HepG2 (cell line): ENCODE data around the gene ZSWIM9. TPM values are rescaled to one million over a fixed set of nuclear protein-coding genes. Genes with fewer than 3 reads are reported as not detected.

Experiments
- ARID4A ChIP-seq: sonication (generic); formaldehyde crosslinking; IDR thresholded peaks from 2 replicates; pipeline ENCODE4 v1.5.0; 2020; ENCODE audit warnings: mild to moderate bottlenecking, missing genetic modification reagents, borderline replicate concordance
- CHD4 ChIP-seq: fragments of 200-600 bp; sonication (generic); IDR thresholded peaks from 2 replicates; pipeline ENCODE4 v1.7.0; 2017; ENCODE audit warnings: mild to moderate bottlenecking, low read length, borderline replicate concordance
- E2F5 ChIP-seq: sonication (generic); formaldehyde crosslinking; conservative IDR thresholded peaks from 2 replicates; pipeline ENCODE4 v1.4.0; 2020; ENCODE audit warnings: missing genetic modification reagents
- GABPB1 ChIP-seq: IDR thresholded peaks from 2 replicates; pipeline ENCODE4 v1.6.1; 2016; ENCODE audit warnings: mild to moderate bottlenecking, missing genetic modification reagents, moderate library complexity, missing compliant biosample characterization
- KAT2B ChIP-seq: fragments of 150-350 bp; IDR thresholded peaks from 2 replicates; pipeline ENCODE4 v1.6.1; 2014; ENCODE audit warnings: low read depth, low read length, borderline replicate concordance
- KDM5A ChIP-seq: fragments of 200-600 bp; sonication (generic); IDR thresholded peaks from 2 replicates; pipeline ENCODE4 v1.7.0; 2018; ENCODE audit warnings: antibody characterized with exemption, mild to moderate bottlenecking, low read length, borderline replicate concordance
- MIER2 ChIP-seq: IDR thresholded peaks from 2 replicates; pipeline ENCODE4 v1.6.1; 2016; ENCODE audit warnings: missing biosample characterization, missing genetic modification reagents
- RARG ChIP-seq: sonication (generic); formaldehyde crosslinking; IDR thresholded peaks from 2 replicates; pipeline ENCODE4 v1.4.0; 2020; ENCODE audit warnings: low read depth, mild to moderate bottlenecking, missing genetic modification reagents
- SALL1 ChIP-seq: sonication (generic); formaldehyde crosslinking; IDR thresholded peaks from 2 replicates; pipeline ENCODE4 v1.8.0; 2022; ENCODE audit warnings: mild to moderate bottlenecking, missing genetic modification reagents
- SALL2 ChIP-seq: sonication (generic); formaldehyde crosslinking; IDR thresholded peaks from 2 replicates; pipeline ENCODE4 v1.8.1; 2023; ENCODE audit warnings: mild to moderate bottlenecking, missing genetic modification reagents, inconsistent platforms
- SOX6 ChIP-seq, 2 experiments: fragments of 450-650 bp in 1 of 2; sonication (generic) in 1 of 2; formaldehyde crosslinking in 1 of 2; IDR thresholded peaks; 2 replicates each; pipeline versions ENCODE4 v1.4.0 to v1.6.1; 2017 to 2020; ENCODE audit warnings: antibody characterized with exemption in 1 of 2, mild to moderate bottlenecking in 1 of 2, missing genetic modification reagents in 1 of 2
- ZFP90 ChIP-seq: sonication (generic); formaldehyde crosslinking; IDR thresholded peaks from 2 replicates; pipeline ENCODE4 v1.8.0; 2022; ENCODE audit warnings: missing genetic modification reagents, mild to moderate bottlenecking, inconsistent platforms, borderline replicate concordance
- ZNF253 ChIP-seq: sonication (generic); formaldehyde crosslinking; IDR thresholded peaks from 2 replicates; pipeline ENCODE4 v1.8.0; 2022; ENCODE audit warnings: mild to moderate bottlenecking, missing genetic modification reagents, borderline replicate concordance
- ZNF598 ChIP-seq: sonication (generic); formaldehyde crosslinking; IDR thresholded peaks from 2 replicates; pipeline ENCODE4 v1.5.1; 2020; ENCODE audit warnings: mild to moderate bottlenecking, missing genetic modification reagents, borderline replicate concordance
- ZNF720 ChIP-seq: sonication (generic); formaldehyde crosslinking; IDR thresholded peaks from 2 replicates; pipeline ENCODE4 v1.4.0; 2020; ENCODE audit warnings: missing genetic modification reagents
- polyA plus RNA-seq, 8 experiments: library from polyadenylated mRNA; depleted of rRNA in 3 of 8; stranded (reverse) in 7 of 8; unstranded in 1 of 8; fragments of >200 nt; fragmentation: Illumina TruSeq in 4 of 8; extraction: Trizol in 4 of 8; gene quantifications; 2 replicates each; pipeline versions ENCODE4 v1.2.1 to v1.2.3, GENCODE V29; 2011 to 2016; ENCODE audit warnings: low read depth in 4 of 8, missing spikeins in 1 of 8, mixed read lengths in 1 of 8; ENCODE audit not compliant: insufficient read depth in 1 of 8
- total RNA-seq, 5 experiments: library from RNA; depleted of rRNA; stranded (reverse); fragments of >200 nt; fragmentation: Illumina TruSeq; extraction: Trizol; gene quantifications; 2 replicates each; pipeline ENCODE4 v1.2.3, GENCODE V29; 2016; ENCODE audit warnings: low read depth in 1 of 5
- TF ChIP-seq, protein P1 (sequence below): IDR thresholded peaks from 2 replicates; pipeline ENCODE4 v1.6.1; 2016; ENCODE audit warnings: missing genetic modification reagents, missing compliant biosample characterization
- TF ChIP-seq, protein P2 (sequence below): sonication (generic); formaldehyde crosslinking; IDR thresholded peaks from 2 replicates; pipeline ENCODE4 v1.4.0; 2020; ENCODE audit warnings: mild to moderate bottlenecking, missing genetic modification reagents

The ZSWIM9 gene
- total and polyA plus RNA-seq, 2 of the 13 experiments (the other 11 are each of a cell fraction or from before 2014, with no cell fraction given) = 0.18 to 1.1 TPM

- peak; percentile 88; the same call in 1 of the 2 replicates for TF ChIP-seq KDM5A
- peak; percentile 96 for TF ChIP-seq ARID4A (CRISPR knock-in tag)
- peak; percentile 71 for TF ChIP-seq SALL1
- TF ChIP-seq E2F5 (CRISPR knock-in tag) = peak; percentile 96
- TF ChIP-seq SOX6 (IDR thresholded peaks at IDR 0.05) = no peak
- 0 out of 2 replicates have a peak, but pooled peaks have one; percentile 28 for TF ChIP-seq SOX6 (CRISPR knock-in tag; IDR thresholded peaks at IDR 0.05)
- TF ChIP-seq, protein P1, sequence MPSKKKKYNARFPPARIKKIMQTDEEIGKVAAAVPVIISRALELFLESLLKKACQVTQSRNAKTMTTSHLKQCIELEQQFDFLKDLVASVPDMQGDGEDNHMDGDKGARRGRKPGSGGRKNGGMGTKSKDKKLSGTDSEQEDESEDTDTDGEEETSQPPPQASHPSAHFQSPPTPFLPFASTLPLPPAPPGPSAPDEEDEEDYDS (CRISPR knock-in tag) = peak; percentile 59; the same call in 1 of the 2 replicates
- peak; percentile 85 for TF ChIP-seq GABPB1 (CRISPR knock-in tag)
- TF ChIP-seq ZNF720 = no peak
- TF ChIP-seq, protein P2, sequence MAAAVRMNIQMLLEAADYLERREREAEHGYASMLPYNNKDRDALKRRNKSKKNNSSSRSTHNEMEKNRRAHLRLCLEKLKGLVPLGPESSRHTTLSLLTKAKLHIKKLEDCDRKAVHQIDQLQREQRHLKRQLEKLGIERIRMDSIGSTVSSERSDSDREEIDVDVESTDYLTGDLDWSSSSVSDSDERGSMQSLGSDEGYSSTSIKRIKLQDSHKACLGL (CRISPR knock-in tag) = peak; percentile 77; the same call in 1 of the 2 replicates
- TF ChIP-seq MIER2 = 0 out of 2 replicates have a peak, but pooled peaks have one; percentile 31
- 0 out of 2 replicates have a peak, but pooled peaks have one; percentile 51 for TF ChIP-seq CHD4
- peak; percentile 86; the same call in 1 of the 2 replicates for TF ChIP-seq SALL2 (CRISPR knock-in tag)
- no peak for TF ChIP-seq ZNF253 (CRISPR knock-in tag)
- no peak for TF ChIP-seq KAT2B
- TF ChIP-seq RARG (CRISPR knock-in tag) = peak; percentile 60; the same call in 1 of the 2 replicates
- peak; percentile 45; the same call in 1 of the 2 replicates for TF ChIP-seq ZNF598 (CRISPR knock-in tag)
- TF ChIP-seq ZFP90 = peak; percentile 83; the same call in 1 of the 2 replicates
Measured at GRCh38 chr19:48169939-48170803, at the start of gene ZSWIM9, which contains the start of gene LIG1 (continued).
